ENCODE measurements around the gene CERS4.
A peak's percentile ranks its signal among the peaks of the same experiment; 100 is the strongest.
"Not testable (repeated sequence)": the region's sequence is repeated elsewhere in the genome, so short reads cannot be mapped to it uniquely, and the experiment has no call there.

The CERS4 gene

GRCh38 chr19:8208922-8209461 is at the start of gene CERS4:
Gene CERS4 (plus strand): TSS chr19:8209370. CDS start chr19:8251077, 41,707 bp downstream.
- peak; percentile 58 to 84 for DNase-seq (ENCODE audit: low read depth in 2 of 2)

GRCh38 chr19:8161135-8161646 is 48.0 kb upstream of the CERS4 start:
- DNase-seq (ENCODE audit: low read depth in 2 of 2): no peak

- DNase-seq (ENCODE audit: low read depth in 2 of 2): no peak
These were observed 45.4 kb upstream of the CERS4 start for GRCh38 chr19:8163759-8164158.

- no peak for DNase-seq (ENCODE audit: low read depth in 2 of 2)
These were observed 41.2 kb upstream of the CERS4 start for GRCh38 chr19:8167985-8168384.

- no peak for DNase-seq (ENCODE audit: low read depth in 2 of 2)
These were observed 40.6 kb upstream of the CERS4 start for GRCh38 chr19:8168537-8168936.

- DNase-seq (ENCODE audit: low read depth in 2 of 2): no peak
These were observed 34.5 kb upstream of the CERS4 start for GRCh38 chr19:8174706-8175105.

GRCh38 chr19:8180018-8180417 is 29.2 kb upstream of the CERS4 start:
- no peak for DNase-seq (ENCODE audit: low read depth in 2 of 2)

GRCh38 chr19:8184274-8184673 is 24.9 kb upstream of the CERS4 start:
- DNase-seq (ENCODE audit: low read depth in 2 of 2): no peak

- DNase-seq (ENCODE audit: low read depth in 2 of 2): no peak
These were observed 23.7 kb upstream of the CERS4 start for GRCh38 chr19:8185343-8186068.

- no peak for DNase-seq (ENCODE audit: low read depth in 2 of 2)
These were observed 16.8 kb upstream of the CERS4 start for GRCh38 chr19:8192221-8192820.

- DNase-seq (ENCODE audit: low read depth in 2 of 2): peak in 1 of 2 donors; percentile 19
These were observed 14.5 kb upstream of the CERS4 start for GRCh38 chr19:8194528-8195267.

GRCh38 chr19:8196271-8196927 is 12.8 kb upstream of the CERS4 start:
- DNase-seq (ENCODE audit: low read depth in 2 of 2): no peak

- not testable (repeated sequence) for DNase-seq (ENCODE audit: low read depth in 2 of 2)
These were observed 5.7 kb upstream of the CERS4 start for GRCh38 chr19:8203288-8204120.

GRCh38 chr19:8204961-8205360 is 4.2 kb upstream of the CERS4 start:
- DNase-seq (ENCODE audit: low read depth in 2 of 2): no peak

GRCh38 chr19:8206147-8207087 is 2.8 kb upstream of the CERS4 start:
- no peak for DNase-seq (ENCODE audit: low read depth in 2 of 2)

GRCh38 chr19:8207326-8207725 is 1.8 kb upstream of the CERS4 start:
- not testable (repeated sequence) for DNase-seq (ENCODE audit: low read depth in 2 of 2)

- DNase-seq (ENCODE audit: low read depth in 2 of 2): no peak
These were observed 850 bp upstream of the CERS4 start for GRCh38 chr19:8208119-8208921.

GRCh38 chr19:8209462-8210378 is 550 bp downstream of the CERS4 start:
- peak; percentile 61 to 73 for DNase-seq (ENCODE audit: low read depth in 2 of 2)

All from stimulated activated CD4-positive, alpha-beta T cell treated with anti-CD3 and anti-CD28 coated beads, Interleukin-1b, Interleukin-23, amount 100 ng/mL, for 4 hours (primary cell).